Kidney (tissue), 14 donors: ENCODE data around the gene MICB. TPM values are rescaled to one million over a fixed set of nuclear protein-coding genes. Genes with fewer than 3 reads are reported as not detected.
"Not testable (repeated sequence)": the region's sequence is repeated elsewhere in the genome, so short reads cannot be mapped to it uniquely, and the experiment has no call there.

Experiments
- DNase-seq, 5 donors: peaks; one replicate each; pipeline ENCODE4 v3.0.0-alpha.2; 2013 to 2020
- FAIRE-seq: peaks from 2 replicates; lab custom pipeline; 2012; peaks lifted over from hg19 to GRCh38; lab: Jason Lieb, UNC
- H3K27ac ChIP-seq, 2 donors: one replicate each; pipeline ENCODE4 v1.7.0; 2013; ENCODE audit warnings: low read depth in 2 of 2, low read length in 2 of 2, inconsistent platforms in 1 of 2
- H3K27me3 ChIP-seq: one replicate; pipeline ENCODE4 v1.7.1; 2013; ENCODE audit warnings: low read length, inconsistent platforms; ENCODE audit not compliant: control insufficient read depth, insufficient read depth
- H3K36me3 ChIP-seq, 3 donors: one replicate each; pipeline versions ENCODE4 v1.7.0 to v1.7.1; 2013; ENCODE audit warnings: low read length in 3 of 3, control low read depth in 1 of 3, inconsistent platforms in 1 of 3; ENCODE audit not compliant: insufficient read depth in 3 of 3, control insufficient read depth in 2 of 3
- H3K4me1 ChIP-seq, 3 donors: one replicate each; pipeline versions ENCODE4 v1.7.0 to v1.7.1; 2013; ENCODE audit warnings: low read length in 3 of 3, inconsistent platforms in 1 of 3, low read depth in 1 of 3; ENCODE audit not compliant: control insufficient read depth in 2 of 3, insufficient read depth in 2 of 3
- H3K4me3 ChIP-seq, 3 donors: one replicate each; pipeline versions ENCODE4 v1.7.0 to v1.8.1; 2013; ENCODE audit warnings: low read length in 3 of 3, control low read depth in 1 of 3, inconsistent platforms in 1 of 3
- H3K9ac ChIP-seq, 3 donors: one replicate each; pipeline versions ENCODE4 v1.7.0 to v1.7.1; 2013; ENCODE audit warnings: low read length in 3 of 3, control low read depth in 1 of 3, inconsistent platforms in 1 of 3
- H3K9me3 ChIP-seq, 3 donors: one replicate each; pipeline versions ENCODE4 v1.7.0 to v1.7.1; 2013; ENCODE audit warnings: low read length in 3 of 3, control low read depth in 1 of 3, inconsistent platforms in 1 of 3; ENCODE audit not compliant: control insufficient read depth in 2 of 3, insufficient read depth in 1 of 3
- CTCF ChIP-seq: IDR thresholded peaks from 3 replicates; pipeline ENCODE4 v1.5.1; 2012; ENCODE audit warnings: mild to moderate bottlenecking, moderate library complexity, borderline replicate concordance; ENCODE audit not compliant: insufficient read depth; ENCODE audit errors: extremely low read depth
- intact Hi-C: fragments of 100-400 bp; cut with DNase I; formaldehyde crosslinking; loops from one replicate; pipeline ENCODE4 v1.11.1; 2022
- polyA plus RNA-seq: library from polyadenylated mRNA; stranded (reverse); fragments of 350-450 nt; fragmentation: Illumina TruSeq; extraction: RNeasy Lipid Tissue Mini Kit (QIAGEN cat#74804); gene quantifications from one replicate; pipeline ENCODE4 v1.2.3, GENCODE V29; 2014; ENCODE audit warnings: low read depth, low replicate concordance; ENCODE audit not compliant: insufficient read depth
- total RNA-seq: library from RNA; stranded (reverse); fragmentation: NEBNext Ultra II Directional; extraction: Animal tissue kit (Norgen Biotek cat#: 25700); gene quantifications from one replicate; pipeline ENCODE4 v1.2.1, GENCODE V29; 2021
- donor health status: control.
- donor health status: control.
- donor health status: control.
- donor health status: control.
- donor health status: control.
- donor health status: DM: yes; HTN: yes; CAD: no.
- donor health status: Normal renal cell carcinoma (clear cell type).

Gene MICB
- total and polyA plus RNA-seq, 2 donors from 2014 or later: 1.5 to 5.7 TPM

GRCh38 chr6:31493875-31494694 lies 3.9 kb upstream of the MICB start:
- DNase-seq (peak; percentile 71 to 90 (median 82)), FAIRE-seq (no peak)
- Histone ChIP-seq H3K27ac (peak overlapping the region in 1 of 2 donors; percentile 51), H3K4me3 (peak overlapping the region; percentile 20 to 71 (median 69)), H3K9me3 (no peaks in the 10 kb centered on the region), H3K4me1 (peaks cover 0 to 3% (median 2%) of the 10 kb centered on the region in 3 donors), H3K36me3 (no peaks in the 10 kb centered on the region), H3K27me3 (peaks cover 12% of the 10 kb centered on the region), H3K9ac (peak overlapping the region in 2 of 3 donors; percentile 61 to 67)
- intact Hi-C loops: no loop called here
- peak; percentile 80 for TF ChIP-seq CTCF

GRCh38 chr6:31495580-31495979 lies 2.4 kb upstream of the MICB start:
- H3K27me3 ChIP-seq: peaks cover 15% of the 10 kb centered on the region
- H3K9ac ChIP-seq: no peak overlapping the region
- H3K36me3 ChIP-seq: no peaks in the 10 kb centered on the region
- H3K4me1 ChIP-seq: peaks cover 0 to 3% (median 2%) of the 10 kb centered on the region in 3 donors
- DNase-seq (no peak), FAIRE-seq (no peak)
- H3K4me3 ChIP-seq: no peak overlapping the region
- no peaks in the 10 kb centered on the region for H3K9me3 ChIP-seq
- TF ChIP-seq CTCF: no peak
- intact Hi-C loops: no loop called here
- no peak overlapping the region for H3K27ac ChIP-seq

- H3K27ac ChIP-seq, H3K36me3 ChIP-seq, FAIRE-seq, H3K4me3 ChIP-seq, H3K9me3 ChIP-seq, DNase-seq, intact Hi-C loops, H3K9ac ChIP-seq, H3K4me1 ChIP-seq: not testable (repeated sequence)
- peaks cover 15% of the 10 kb centered on the region for H3K27me3 ChIP-seq
Observed at GRCh38 chr6:31496826-31497225, 1.1 kb upstream of the MICB start.

GRCh38 chr6:31498748-31499147 lies 803 bp downstream of the MICB start:
- Histone ChIP-seq H3K9ac (no peak overlapping the region), H3K27me3 (peaks cover 15% of the 10 kb centered on the region), H3K36me3 (no peaks in the 10 kb centered on the region), H3K9me3 (no peaks in the 10 kb centered on the region), H3K4me1 (peaks cover 0 to 3% (median 0%) of the 10 kb centered on the region in 3 donors), H3K4me3 (no peak overlapping the region), H3K27ac (no peak overlapping the region)
- no peak for TF ChIP-seq CTCF
- intact Hi-C loops: no loop called here
- peak in 2 of 5 donors; percentile 14 to 24 for DNase-seq
- FAIRE-seq: no peak

- H3K9me3 ChIP-seq, H3K27ac ChIP-seq, DNase-seq, intact Hi-C loops, H3K4me1 ChIP-seq, H3K36me3 ChIP-seq, FAIRE-seq, H3K4me3 ChIP-seq, H3K9ac ChIP-seq: not testable (repeated sequence)
- H3K27me3 ChIP-seq: peaks cover 15% of the 10 kb centered on the region
Observed at GRCh38 chr6:31499648-31500047, 1.7 kb downstream of the MICB start.
